ENCODE results near the gene GIPR.

GRCh38 chr19:45636902-45637301 is 31.1 kb upstream of the GIPR start:
- no peak for TF ChIP-seq CTCF (IDR thresholded peaks at IDR 0.05)
- no peak for TF ChIP-seq SIN3A (IDR thresholded peaks at IDR 0.05; ENCODE audit: borderline replicate concordance, insufficient read depth, low read depth, low read length)
